ENCODE data around the gene WDR26.

Gene WDR26

GRCh38 chr1:224458996-224459395, 24.4 kb upstream of the WDR26 start (continued):
- TF ChIP-seq ZNF10 (tag by site-specific recombination; IDR thresholded peaks at IDR 0.05), result no peak
- TF ChIP-seq EGR2 (tag by site-specific recombination; IDR thresholded peaks at IDR 0.05; ENCODE audit: low read depth), result no peak
- TF ChIP-seq ATF2 (tag by site-specific recombination; IDR thresholded peaks at IDR 0.05; ENCODE audit: low read depth), result no peak
- no peak for TF ChIP-seq ZNF791 (tag by site-specific recombination; IDR thresholded peaks at IDR 0.05)

DNA sequence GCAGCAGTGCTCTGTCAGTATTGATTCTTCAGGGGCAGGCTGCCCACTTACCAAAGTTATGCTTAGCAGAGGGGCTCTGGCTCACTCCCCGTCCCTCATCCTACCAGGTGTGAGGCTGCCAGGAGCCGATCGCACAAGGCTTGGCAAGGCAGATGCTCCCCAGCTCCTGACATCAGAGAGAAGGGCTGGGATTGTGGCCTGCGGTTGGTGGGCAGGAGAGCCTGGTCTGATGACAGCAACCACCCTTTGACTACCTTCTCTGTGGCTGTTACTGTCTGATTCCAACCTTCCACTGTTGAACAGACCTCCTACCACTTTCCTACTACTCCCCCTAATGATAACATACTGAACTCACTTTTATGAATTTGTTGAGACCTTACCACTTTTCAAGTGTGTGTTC, 23.7 kb upstream of the WDR26 start:
- Histone ChIP-seq H3K9me3 (ENCODE audit: control insufficient read depth, insufficient read depth, low read depth, low read length) (no peaks in the 10 kb centered on the region), H3K4me3 (ENCODE audit: low read depth, low read length) (no peak overlapping the region), H3K36me3 (ENCODE audit: control insufficient read depth in 2 of 2, insufficient read depth in 1 of 2, low read length in 2 of 2) (no peaks in the 10 kb centered on the region; a peak in 1 of 3 replicates), H3K4me1 (ENCODE audit: control insufficient read depth, insufficient read depth, low read length) (no peaks in the 10 kb centered on the region; the same call in 1 of the 2 replicates), H3K27ac (ENCODE audit: extremely low read depth, low read depth, low read length) (no peak overlapping the region)
- TF ChIP-seq MZF1 (tag by site-specific recombination; IDR thresholded peaks at IDR 0.05; ENCODE audit: borderline replicate concordance) (no peak), ZNF621 (tag by site-specific recombination; IDR thresholded peaks at IDR 0.05) (no peak), ZNF510 (tag by site-specific recombination; IDR thresholded peaks at IDR 0.05; ENCODE audit: insufficient replicate concordance) (no peak), ZBTB7A (tag by site-specific recombination; IDR thresholded peaks at IDR 0.05; ENCODE audit: low read depth) (no peak), GLIS2 (tag by site-specific recombination; IDR thresholded peaks at IDR 0.05) (no peak), ZNF132 (tag by site-specific recombination; IDR thresholded peaks at IDR 0.05; ENCODE audit: borderline replicate concordance) (no peak), ZNF341 (tag by site-specific recombination; IDR thresholded peaks at IDR 0.05; ENCODE audit: low read depth) (no peak), ZBTB10 (tag by site-specific recombination; IDR thresholded peaks at IDR 0.05) (no peak), ATF2 (tag by site-specific recombination; IDR thresholded peaks at IDR 0.05; ENCODE audit: low read depth) (no peak), ZNF146 (tag by site-specific recombination; IDR thresholded peaks at IDR 0.05) (no peak), IKZF3 (tag by site-specific recombination; IDR thresholded peaks at IDR 0.05) (no peak), ZBTB26 (tag by site-specific recombination; optimal IDR thresholded peaks at IDR 0.05) (no peak), RBAK (tag by site-specific recombination; IDR thresholded peaks at IDR 0.05) (no peak)
- ChIA-PET CTCF (interaction anchor here (0.6 to 3.6 kb wide), 36 partner anchors 8 to 763 kb away, joined by 3 to 28 read pairs (median 5); no protein-coding TSS in a partner anchor), POLR2A (interaction anchor here (1.0 to 2.0 kb wide), 2 partner anchors 23 to 41 kb away, joined by 4 to 9 read pairs; partner anchors contain the start of gene WDR26)

- TF ChIP-seq, protein P1, sequence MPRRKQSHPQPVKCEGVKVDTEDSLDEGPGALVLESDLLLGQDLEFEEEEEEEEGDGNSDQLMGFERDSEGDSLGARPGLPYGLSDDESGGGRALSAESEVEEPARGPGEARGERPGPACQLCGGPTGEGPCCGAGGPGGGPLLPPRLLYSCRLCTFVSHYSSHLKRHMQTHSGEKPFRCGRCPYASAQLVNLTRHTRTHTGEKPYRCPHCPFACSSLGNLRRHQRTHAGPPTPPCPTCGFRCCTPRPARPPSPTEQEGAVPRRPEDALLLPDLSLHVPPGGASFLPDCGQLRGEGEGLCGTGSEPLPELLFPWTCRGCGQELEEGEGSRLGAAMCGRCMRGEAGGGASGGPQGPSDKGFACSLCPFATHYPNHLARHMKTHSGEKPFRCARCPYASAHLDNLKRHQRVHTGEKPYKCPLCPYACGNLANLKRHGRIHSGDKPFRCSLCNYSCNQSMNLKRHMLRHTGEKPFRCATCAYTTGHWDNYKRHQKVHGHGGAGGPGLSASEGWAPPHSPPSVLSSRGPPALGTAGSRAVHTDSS (tag by site-specific recombination; IDR thresholded peaks at IDR 0.05), result 0 out of 2 replicates have a peak, but pooled peaks have one; percentile 30
- TF ChIP-seq ZXDB (tag by site-specific recombination; IDR thresholded peaks at IDR 0.05), result 0 out of 2 replicates have a peak, but pooled peaks have one; percentile 3
- TF ChIP-seq ZBTB48 (tag by site-specific recombination; IDR thresholded peaks at IDR 0.05), result no peak
- ChIA-PET CTCF (interaction anchor here (0.6 to 3.6 kb wide), 46 partner anchors 8 to 761 kb away, joined by 3 to 28 read pairs (median 5); partner anchors contain the start of gene NVL), POLR2A (interaction anchor here (0.6 to 2.0 kb wide), 5 partner anchors 11 to 90 kb away, joined by 3 to 9 read pairs (median 4); partner anchors contain the start of gene WDR26)
- H3K36me3 ChIP-seq (ENCODE audit: control insufficient read depth in 2 of 2, insufficient read depth in 1 of 2, low read length in 2 of 2), result no peaks in the 10 kb centered on the region; a peak in 1 of 3 replicates
- no peaks in the 10 kb centered on the region; the same call in 1 of the 2 replicates for H3K4me1 ChIP-seq (ENCODE audit: control insufficient read depth, insufficient read depth, low read length)
- no peak overlapping the region for H3K27ac ChIP-seq (ENCODE audit: extremely low read depth, low read depth, low read length)
- no peak overlapping the region for H3K4me3 ChIP-seq (ENCODE audit: low read depth, low read length)
- no peaks in the 10 kb centered on the region for H3K9me3 ChIP-seq (ENCODE audit: control insufficient read depth, insufficient read depth, low read depth, low read length)
Measured at GRCh38 chr1:224457782-224458144, 23.2 kb upstream of the WDR26 start.

Measured in HEK293 (cell line).